ENCODE data around the gene WWOX. TPM values are rescaled to one million over a fixed set of nuclear protein-coding genes. Genes with fewer than 3 reads are reported as not detected.

Gene WWOX
- total RNA-seq, 1 experiment from 2014 or later: 15.6 TPM

GRCh38 chr16:78381060-78381459 lies 281.6 kb downstream of the WWOX start:
- H4K8ac ChIP-seq (replicated peaks; ENCODE audit: insufficient read length, low read depth, low read length): no peak overlapping the region
- H3K56ac ChIP-seq (ENCODE audit: insufficient read length, low read depth, low read length): no peak overlapping the region
- Mint-ChIP-seq H3K27me3 (ENCODE audit: low read depth) (no peaks in the 10 kb centered on the region; the same call in 1 of the 2 replicates), H3K4me3 (no peak overlapping the region), H3K9me3 (peaks cover 0 to 2% of the 10 kb centered on the region in 2 experiments; a peak in 4 of 5 replicates), H3K4me1 (peaks cover 11 to 13% of the 10 kb centered on the region in 2 experiments), H3K27ac (no peak overlapping the region), H3K36me3 (ENCODE audit: insufficient read depth in 1 of 3, low read depth in 3 of 3) (peaks cover 0 to 4% (median 3%) of the 10 kb centered on the region in 3 experiments; a peak in 2 of 7 replicates)
- H3K9me3 ChIP-seq (ENCODE audit: control insufficient read depth, low read depth, low read length): no peaks in the 10 kb centered on the region
- no peak overlapping the region for H2BK20ac ChIP-seq (ENCODE audit: low read depth, low read length, poor library complexity, severe bottlenecking)
- H2BK5ac ChIP-seq (ENCODE audit: insufficient read length, low read length): no peak overlapping the region
- H4K5ac ChIP-seq (ENCODE audit: insufficient read length, low read depth, low read length): no peak overlapping the region
- no peak overlapping the region for H2AK5ac ChIP-seq (ENCODE audit: insufficient read length, low read length)
- no peak overlapping the region for H3K27ac ChIP-seq (ENCODE audit: insufficient read length, low read depth, low read length)
- H3K79me2 ChIP-seq (ENCODE audit: insufficient read depth, low read length): no peaks in the 10 kb centered on the region
- no peak overlapping the region for H3K9ac ChIP-seq (ENCODE audit: extremely low read depth, insufficient read length, low read length)
- no peak overlapping the region for H3K4me2 ChIP-seq (ENCODE audit: insufficient read depth, insufficient read length, low read length)
- no peak overlapping the region for H3K14ac ChIP-seq (ENCODE audit: insufficient read depth, low read length)
- no peak overlapping the region for H2BK15ac ChIP-seq (ENCODE audit: low read depth, low read length)
- no peak overlapping the region for H3T11ph ChIP-seq (ENCODE audit: low read length)
- no peak overlapping the region for H3K18ac ChIP-seq (ENCODE audit: insufficient read length, low read depth, low read length)
- no peak overlapping the region for H2BK120ac ChIP-seq (ENCODE audit: low read depth, low read length, poor library complexity, severe bottlenecking)
- H4K20me1 ChIP-seq (ENCODE audit: control insufficient read depth, insufficient read depth, insufficient read length): no peaks in the 10 kb centered on the region
- no peaks in the 10 kb centered on the region for H3K4me1 ChIP-seq (ENCODE audit: insufficient read depth, low read length)
- WGBS (ENCODE audit: extremely low coverage, insufficient read length, low lambda C conversion rate): no CpG with 5 or more reads among the region's 1 CpG
- H3K23ac ChIP-seq (ENCODE audit: insufficient read length, low read depth, low read length): no peak overlapping the region
- H2BK12ac ChIP-seq (ENCODE audit: insufficient read length, low read depth, low read length): no peak overlapping the region
- TF ChIP-seq, protein P1, sequence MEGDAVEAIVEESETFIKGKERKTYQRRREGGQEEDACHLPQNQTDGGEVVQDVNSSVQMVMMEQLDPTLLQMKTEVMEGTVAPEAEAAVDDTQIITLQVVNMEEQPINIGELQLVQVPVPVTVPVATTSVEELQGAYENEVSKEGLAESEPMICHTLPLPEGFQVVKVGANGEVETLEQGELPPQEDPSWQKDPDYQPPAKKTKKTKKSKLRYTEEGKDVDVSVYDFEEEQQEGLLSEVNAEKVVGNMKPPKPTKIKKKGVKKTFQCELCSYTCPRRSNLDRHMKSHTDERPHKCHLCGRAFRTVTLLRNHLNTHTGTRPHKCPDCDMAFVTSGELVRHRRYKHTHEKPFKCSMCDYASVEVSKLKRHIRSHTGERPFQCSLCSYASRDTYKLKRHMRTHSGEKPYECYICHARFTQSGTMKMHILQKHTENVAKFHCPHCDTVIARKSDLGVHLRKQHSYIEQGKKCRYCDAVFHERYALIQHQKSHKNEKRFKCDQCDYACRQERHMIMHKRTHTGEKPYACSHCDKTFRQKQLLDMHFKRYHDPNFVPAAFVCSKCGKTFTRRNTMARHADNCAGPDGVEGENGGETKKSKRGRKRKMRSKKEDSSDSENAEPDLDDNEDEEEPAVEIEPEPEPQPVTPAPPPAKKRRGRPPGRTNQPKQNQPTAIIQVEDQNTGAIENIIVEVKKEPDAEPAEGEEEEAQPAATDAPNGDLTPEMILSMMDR (conservative IDR thresholded peaks at IDR 0.05): no peak
- no peak overlapping the region for H4K91ac ChIP-seq (ENCODE audit: insufficient read length, low read depth, low read length)
- H3K27me3 ChIP-seq (ENCODE audit: insufficient read depth, low read length): no peaks in the 10 kb centered on the region
- no peaks in the 10 kb centered on the region for H3K79me1 ChIP-seq (ENCODE audit: insufficient read depth, low read depth, low read length, poor library complexity, severe bottlenecking)
- no peaks in the 10 kb centered on the region for H3K23me2 ChIP-seq (ENCODE audit: insufficient read length, low read depth, low read length, poor library complexity, severe bottlenecking)
- no peak for DNase-seq
- no peak overlapping the region for H3K4ac ChIP-seq (ENCODE audit: low read depth, low read length)
- H2AFZ ChIP-seq (ENCODE audit: low read length): no peak overlapping the region
